Suppressor macrophage treated with lipopolysaccharide for 1 hour (primary cell): ENCODE measurements around the gene CDC42EP4.

Source experiments
- DNase-seq, 3 donors: peaks; one replicate each; pipeline ENCODE4 v3.0.0-alpha.2; 2020 to 2022

CDC42EP4 gene

DNA sequence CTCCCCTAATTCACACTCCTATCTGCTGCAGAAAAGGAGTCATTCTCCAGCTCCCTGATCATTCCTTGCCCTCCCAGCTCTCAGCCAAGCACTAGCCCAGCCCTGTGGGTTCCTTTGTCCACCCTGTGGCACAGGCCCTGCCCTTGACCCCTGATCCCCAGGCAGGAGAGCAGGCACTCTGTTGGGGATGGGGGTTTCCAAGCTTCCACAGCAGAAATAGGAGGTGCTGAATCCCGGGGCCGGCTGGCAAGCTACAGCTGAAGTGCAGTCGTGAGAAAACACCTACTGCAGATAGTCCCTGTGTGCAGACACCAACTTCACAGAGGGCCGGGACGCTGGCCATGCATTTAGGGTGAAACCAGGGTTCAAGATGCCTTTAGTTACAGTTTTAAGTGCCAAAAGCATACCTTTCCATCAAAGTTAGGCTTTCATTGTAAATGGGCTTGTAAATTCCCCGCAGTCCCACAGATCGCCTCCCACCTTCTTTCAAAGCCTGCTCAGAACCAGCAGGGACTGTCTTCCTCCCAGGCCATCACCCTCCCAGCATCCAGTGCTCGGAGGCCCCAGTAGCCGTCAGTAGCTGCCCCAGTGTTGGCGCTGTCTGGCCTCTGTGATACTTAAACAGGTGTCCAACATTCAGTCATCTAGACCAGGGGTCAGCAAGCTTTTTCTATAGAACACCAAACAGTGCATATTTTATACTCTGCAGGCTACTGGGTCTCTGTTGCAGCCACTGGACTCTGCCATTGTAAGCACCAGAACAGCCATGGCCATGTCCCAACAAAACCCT, 60.8 kb downstream of the CDC42EP4 start:
- DNase-seq, result no peak

DNA sequence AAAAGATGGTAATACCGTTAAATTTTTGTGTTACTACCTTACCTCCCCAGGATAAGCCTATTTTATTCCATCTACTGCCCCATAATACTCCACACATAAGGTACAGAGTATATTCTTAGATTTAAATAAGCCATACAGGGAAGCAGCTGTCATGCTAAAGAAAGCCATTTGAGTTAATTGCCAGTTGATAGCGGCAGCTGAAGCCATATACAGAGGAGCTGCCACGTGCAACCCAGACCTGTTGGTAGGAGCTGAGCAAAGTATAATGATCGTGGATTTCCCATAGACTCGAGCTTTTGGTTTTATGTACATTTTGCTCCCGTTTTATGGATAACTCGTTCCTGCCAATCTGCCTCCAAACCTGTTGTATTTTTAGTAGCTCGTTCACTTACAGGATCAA, 62.1 kb downstream of the CDC42EP4 start:
- DNase-seq, result no peak

DNA sequence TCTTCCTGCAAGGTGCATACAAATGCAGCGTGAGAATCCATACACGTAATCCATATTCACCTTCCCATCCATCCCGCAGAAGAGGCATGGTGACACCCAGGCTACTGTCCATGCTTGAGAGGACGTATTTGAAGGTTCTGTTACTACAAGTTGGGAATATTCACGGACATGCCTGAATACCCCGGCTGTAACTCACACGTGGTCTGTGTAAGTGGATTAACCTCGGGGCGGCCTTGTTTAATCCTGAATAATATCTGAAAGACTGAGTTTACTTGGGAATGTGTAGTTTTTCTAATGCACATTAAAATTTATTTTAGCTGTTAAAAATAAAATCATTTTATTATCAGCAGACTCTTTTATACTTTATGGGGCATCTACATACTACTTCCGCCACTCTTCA, 63.3 kb downstream of the CDC42EP4 start:
- no peak for DNase-seq

DNA sequence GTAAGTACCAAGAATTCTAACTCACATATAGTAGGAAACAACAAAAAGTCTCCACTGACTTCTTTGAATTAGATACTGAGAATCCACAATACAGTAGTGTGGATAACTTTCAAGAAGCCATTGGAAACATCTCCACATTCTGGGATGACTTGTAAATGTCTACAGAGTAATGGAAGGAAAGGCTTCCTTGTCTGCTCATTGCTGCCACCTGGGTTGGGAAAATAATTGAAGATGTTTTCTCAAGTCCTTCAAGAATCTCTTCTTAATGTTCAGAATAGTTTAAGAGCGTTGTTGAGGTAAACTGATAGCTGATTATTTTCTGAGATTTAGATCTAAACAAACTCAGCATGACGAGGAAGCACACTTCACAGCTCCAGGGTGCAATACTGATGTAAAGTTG, 64.1 kb downstream of the CDC42EP4 start:
- no peak for DNase-seq

DNA sequence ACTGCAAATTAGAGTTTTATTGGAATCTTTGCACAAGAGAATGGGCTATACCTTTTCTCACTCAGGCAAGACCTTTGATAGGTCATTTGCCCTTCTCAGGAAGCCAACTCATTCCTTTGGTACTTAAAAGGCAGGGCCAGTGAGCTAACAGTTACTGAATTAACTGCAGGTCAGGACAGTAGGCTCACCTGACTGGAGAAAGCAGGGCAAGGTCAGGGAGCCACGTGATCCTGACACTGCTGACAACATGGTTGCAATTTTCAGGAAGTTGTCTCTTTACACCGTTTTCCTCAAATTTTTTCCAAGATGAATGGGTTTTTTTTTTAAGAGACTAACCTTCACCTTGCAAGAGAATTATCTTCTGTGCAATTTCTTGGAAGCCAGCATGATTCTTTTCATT, 71.2 kb downstream of the CDC42EP4 start:
- no peak for DNase-seq

DNA sequence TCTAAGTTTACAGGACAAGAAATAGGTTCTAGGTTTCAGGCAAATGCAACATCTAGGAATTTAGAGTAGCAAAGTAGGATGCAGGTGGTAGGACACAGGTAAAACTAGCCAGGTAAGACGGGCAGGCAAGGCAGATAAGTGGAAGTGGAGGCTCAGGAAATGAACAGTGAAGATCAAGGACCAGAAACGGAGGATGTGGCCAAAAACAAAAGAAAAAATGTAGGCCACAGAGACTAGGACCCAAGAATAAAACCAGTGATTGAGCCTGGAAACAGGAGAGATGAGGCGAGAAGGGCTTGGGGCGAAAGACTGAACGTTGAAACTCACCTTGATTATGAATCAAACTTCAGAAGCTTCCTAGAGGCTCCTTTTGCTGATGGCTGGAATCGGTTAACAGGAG, 74.1 kb downstream of the CDC42EP4 start:
- DNase-seq, result no peak

DNA sequence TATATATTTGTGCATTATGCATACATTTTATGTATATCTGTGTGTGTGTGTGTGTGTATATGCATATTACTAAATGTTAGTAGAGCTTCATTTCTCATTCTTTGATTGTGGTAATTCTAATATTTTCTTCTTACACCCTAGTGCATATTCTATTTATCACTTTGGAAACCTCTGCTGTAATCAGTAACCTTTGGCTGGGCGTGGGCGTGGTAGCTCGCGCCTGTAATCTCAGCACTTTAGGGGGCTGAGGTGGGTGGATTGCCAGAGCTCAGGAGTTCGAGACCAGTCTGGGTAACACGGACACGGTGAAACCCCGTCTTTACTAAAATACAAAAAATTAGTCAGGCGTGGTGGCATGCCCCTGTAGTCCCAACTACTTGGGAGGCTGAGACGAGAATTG, 77.1 kb downstream of the CDC42EP4 start:
- no peak for DNase-seq
